M059J (cell line): ENCODE measurements around the gene TRMT10A. TPM values are rescaled to one million over a fixed set of nuclear protein-coding genes. Genes with fewer than 3 reads are reported as not detected.

Experiments used
- DNase-seq: peaks from one replicate; pipeline ENCODE4 v3.0.0-alpha.2; 2012; ENCODE audit warnings: low read depth
- total RNA-seq: library from RNA; depleted of rRNA; stranded (reverse); fragments of >200 nt; shearing (Covaris generic); gene quantifications from 2 replicates; pipeline ENCODE4 v1.2.3, GENCODE V29; 2014; rRNA removed

TRMT10A gene, protein sequence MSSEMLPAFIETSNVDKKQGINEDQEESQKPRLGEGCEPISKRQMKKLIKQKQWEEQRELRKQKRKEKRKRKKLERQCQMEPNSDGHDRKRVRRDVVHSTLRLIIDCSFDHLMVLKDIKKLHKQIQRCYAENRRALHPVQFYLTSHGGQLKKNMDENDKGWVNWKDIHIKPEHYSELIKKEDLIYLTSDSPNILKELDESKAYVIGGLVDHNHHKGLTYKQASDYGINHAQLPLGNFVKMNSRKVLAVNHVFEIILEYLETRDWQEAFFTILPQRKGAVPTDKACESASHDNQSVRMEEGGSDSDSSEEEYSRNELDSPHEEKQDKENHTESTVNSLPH
- total RNA-seq, result 3.4 and 3.7 TPM in 2 replicates

DNA sequence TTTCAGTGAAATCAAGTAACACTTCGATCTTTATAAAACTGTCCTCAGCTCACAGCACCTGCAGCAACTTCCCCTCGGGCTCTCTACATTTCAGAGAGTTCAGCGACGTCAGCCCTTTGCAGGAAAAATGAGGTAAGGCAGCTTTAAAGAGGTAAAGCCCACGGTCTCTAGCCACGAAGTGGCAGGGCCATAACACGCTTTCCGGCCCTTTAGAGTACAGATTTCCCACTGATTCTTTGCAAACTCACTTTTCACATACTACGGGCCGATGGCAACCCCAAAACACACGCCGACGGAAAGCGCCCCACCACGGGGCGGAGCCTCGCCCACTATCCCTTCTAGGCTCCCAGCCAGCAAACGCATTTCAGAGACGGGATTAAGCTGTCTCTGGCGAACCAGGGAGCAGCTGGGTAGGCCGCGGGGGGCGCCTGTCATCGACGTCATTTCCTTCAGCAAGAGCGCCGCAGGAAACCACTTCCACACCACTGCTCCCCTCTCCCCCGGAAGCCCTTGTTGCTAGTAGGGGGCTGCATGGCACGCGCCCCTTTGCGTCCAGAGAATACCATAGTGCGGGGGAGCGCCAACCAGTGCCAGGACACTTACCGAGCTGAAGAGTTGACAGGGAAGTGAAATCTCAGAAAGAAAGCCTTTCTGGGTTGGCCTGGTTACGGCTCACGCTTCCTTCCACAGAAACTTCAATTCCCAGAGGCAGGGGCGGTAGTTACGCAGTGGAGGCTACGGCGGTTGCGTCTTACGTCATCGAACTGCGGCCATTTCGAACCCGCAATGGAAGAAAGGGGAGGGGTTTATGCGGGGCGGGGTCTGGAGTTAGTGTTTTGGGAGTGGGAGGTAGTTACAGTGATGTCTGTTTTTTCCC lies at the start of gene TRMT10A:
Gene TRMT10A (minus strand): TSS at position 730 of the 877 bp plus-strand sequence. CDS start 4,701 bp downstream, outside the sequence.
- DNase-seq, result peak; percentile 94

GRCh38 chr4:99612704-99613103 lies 48.9 kb upstream of the TRMT10A start:
- DNase-seq, result no peak

DNA sequence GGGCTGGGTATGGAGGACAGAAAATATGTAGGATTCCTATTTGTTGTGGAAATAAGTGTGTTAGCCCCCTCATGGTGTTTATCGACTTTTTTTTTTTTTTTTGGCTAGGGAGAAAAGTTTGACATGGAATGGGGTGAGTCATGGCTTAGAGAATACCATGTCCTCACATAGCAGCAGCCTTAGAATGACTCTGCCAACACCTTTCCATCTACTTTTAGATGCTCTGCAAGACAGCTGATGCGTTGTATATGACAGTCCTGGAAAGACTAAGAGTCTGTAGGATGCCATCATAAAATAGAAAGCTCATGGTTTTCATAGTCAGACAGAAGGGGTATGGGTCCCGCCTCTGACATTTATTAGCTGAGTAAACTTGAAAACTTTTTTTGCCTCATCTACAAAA lies 48.4 kb upstream of the TRMT10A start:
- peak; percentile 5 for DNase-seq

- peak; percentile 46 for DNase-seq
Measured at GRCh38 chr4:99610605-99611175, 46.9 kb upstream of the TRMT10A start.

- DNase-seq, result no peak
Measured at GRCh38 chr4:99608417-99608816, 44.6 kb upstream of the TRMT10A start.

DNA sequence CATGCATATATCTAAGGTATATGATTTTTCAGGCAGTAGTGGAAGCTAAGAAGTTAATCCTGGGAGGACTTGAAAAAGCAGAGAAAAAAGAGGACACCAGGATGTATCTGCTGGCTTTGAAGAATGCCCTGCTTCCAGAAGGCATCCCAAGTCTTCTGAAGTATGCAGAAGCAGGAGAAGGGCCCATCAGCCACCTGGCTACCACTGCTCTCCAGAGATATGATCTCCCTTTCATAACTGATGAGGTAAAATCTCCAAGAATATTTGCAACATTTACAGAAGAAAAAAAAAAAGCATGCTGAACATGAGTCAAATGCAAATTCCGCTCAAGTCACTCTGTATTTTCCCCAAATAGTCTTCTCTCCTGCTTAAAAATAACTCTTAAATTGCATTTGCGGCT lies 42.9 kb upstream of the TRMT10A start:
- no peak for DNase-seq

DNA sequence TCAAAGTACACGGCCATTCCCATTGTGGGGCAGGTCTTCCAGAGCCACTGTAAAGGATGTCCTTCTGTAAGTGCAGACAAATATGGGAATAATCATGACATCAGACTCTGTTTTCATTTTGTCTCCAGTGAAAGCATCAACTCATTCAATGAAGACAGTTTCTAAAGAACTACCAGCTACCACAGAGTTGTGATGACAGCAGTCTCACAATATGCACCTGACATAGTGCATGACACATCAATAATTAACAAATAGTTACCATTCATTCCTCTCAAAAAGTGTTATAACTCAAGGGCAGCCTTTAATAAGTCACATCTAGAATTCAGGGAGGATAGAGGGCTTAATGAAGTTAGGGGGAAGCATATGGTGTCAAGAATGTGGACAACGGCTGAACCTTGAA lies 31.0 kb upstream of the TRMT10A start:
- no peak for DNase-seq

GRCh38 chr4:99593781-99594641 lies 30.2 kb upstream of the TRMT10A start:
- no peak for DNase-seq

GRCh38 chr4:99591757-99592156 lies 27.9 kb upstream of the TRMT10A start:
- DNase-seq, result no peak

DNA sequence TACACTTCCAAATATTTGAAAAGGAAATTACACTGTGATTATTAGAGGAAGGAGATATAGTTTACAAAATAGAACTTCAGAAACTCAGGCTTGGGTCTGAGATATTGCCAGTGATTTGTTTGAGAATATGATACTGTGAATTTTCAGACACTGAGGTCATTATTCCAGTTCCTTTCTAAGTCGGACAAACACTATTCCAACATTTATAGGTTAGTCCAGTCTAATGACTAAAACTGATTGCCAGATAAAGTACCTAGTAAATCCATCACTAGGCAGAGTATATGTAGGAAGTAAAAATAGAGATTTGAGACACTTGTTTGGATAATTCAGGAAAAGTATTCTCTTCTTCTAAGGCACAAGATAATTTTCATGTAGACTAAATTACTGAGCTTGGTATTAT lies 24.0 kb upstream of the TRMT10A start:
- peak; percentile 15 for DNase-seq

GRCh38 chr4:99587309-99587708 lies 23.5 kb upstream of the TRMT10A start:
- DNase-seq, result no peak

- DNase-seq, result no peak
Measured at GRCh38 chr4:99586797-99587196, 23.0 kb upstream of the TRMT10A start.

GRCh38 chr4:99586322-99586721 lies 22.5 kb upstream of the TRMT10A start:
- peak; percentile 4 for DNase-seq

DNA sequence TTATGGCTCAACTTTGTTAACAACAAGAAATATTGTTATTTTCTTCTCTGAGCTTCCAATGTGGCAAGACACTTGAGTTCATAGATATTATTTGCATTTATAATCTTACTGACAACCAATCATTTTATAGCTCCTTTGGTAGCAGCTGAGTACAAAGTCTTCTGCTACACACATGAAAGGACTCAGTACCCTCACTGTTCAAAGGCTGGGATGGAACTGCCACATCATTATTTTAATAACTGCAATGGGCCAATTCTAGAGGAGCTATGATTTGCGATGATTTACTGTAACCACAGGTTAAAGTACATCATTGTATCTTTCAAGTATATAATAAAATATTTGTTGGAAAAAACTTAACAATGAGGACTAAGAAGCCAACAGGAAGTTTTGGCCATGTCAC lies 21.7 kb upstream of the TRMT10A start:
- no peak for DNase-seq

DNA sequence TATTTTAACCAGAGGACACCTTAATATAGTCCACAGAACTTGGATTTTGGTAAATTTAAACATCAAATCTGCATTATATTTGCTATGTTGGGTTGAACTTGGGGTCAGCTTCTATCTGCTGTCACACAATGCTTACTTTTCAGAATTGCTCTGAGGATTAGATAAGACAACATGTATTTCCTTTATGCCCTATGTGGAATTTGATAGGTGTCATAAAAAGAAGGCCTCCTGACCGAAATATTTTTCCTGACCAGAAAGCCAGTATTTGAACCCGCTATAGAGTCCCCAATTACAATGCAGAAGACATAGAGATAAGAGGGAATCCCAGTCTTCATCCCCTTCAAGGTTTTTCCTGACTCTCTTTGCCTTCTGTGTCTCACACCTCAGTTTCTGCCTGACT lies 14.9 kb upstream of the TRMT10A start:
- DNase-seq, result no peak

- DNase-seq, result no peak
Measured at GRCh38 chr4:99574530-99575324, 10.9 kb upstream of the TRMT10A start, which contains the start of gene MTTP. MTTP (plus strand) TSS chr4:99574824; CDS start chr4:99574910, 86 bp downstream.

GRCh38 chr4:99573735-99574368 lies 10.0 kb upstream of the TRMT10A start:
- no peak for DNase-seq

GRCh38 chr4:99572527-99573240 lies 8.8 kb upstream of the TRMT10A start:
- peak; percentile 67 for DNase-seq

GRCh38 chr4:99571883-99572282 lies 8.0 kb upstream of the TRMT10A start:
- no peak for DNase-seq
